SU-DHL-6 (cell line): ENCODE measurements around the gene ZCRB1.

Experiments
- H2AFZ ChIP-seq: fragments of 200-600 bp; sonication (generic); 2 replicates; pipeline ENCODE4 v1.6.1; 2014; ENCODE audit warnings: low read depth, mild to moderate bottlenecking, moderate library complexity, mixed read lengths, antibody characterized with exemption, low read length; ENCODE audit not compliant: severe bottlenecking
- H3F3A ChIP-seq: fragments of 200-600 bp; shearing (Covaris generic); 2 replicates; pipeline ENCODE4 v1.6.0; 2016; ENCODE audit warnings: antibody characterized with exemption, mild to moderate bottlenecking; ENCODE audit not compliant: insufficient read depth
- H3K27ac ChIP-seq: fragments of 200-600 bp; sonication (generic); 2 replicates; pipeline ENCODE4 v1.5.1; 2016; ENCODE audit warnings: low read depth, mild to moderate bottlenecking, low read length, moderate library complexity, mixed read lengths
- H3K27me3 ChIP-seq: fragments of 200-600 bp; sonication (generic), shearing (Covaris generic); 2 replicates; pipeline ENCODE4 v1.6.0; 2014; ENCODE audit warnings: mild to moderate bottlenecking, low read length
- H3K36me3 ChIP-seq: fragments of 200-600 bp; sonication (generic); 2 replicates; pipeline ENCODE4 v1.6.1; 2014; ENCODE audit warnings: mild to moderate bottlenecking, low read length, mixed read lengths
- H3K4me2 ChIP-seq: fragments of 300-600, 200-600 bp; shearing (Covaris generic), sonication (generic); 2 replicates; pipeline ENCODE4 v1.6.0; 2014; ENCODE audit warnings: low read length, low read depth, mild to moderate bottlenecking; ENCODE audit not compliant: poor library complexity, severe bottlenecking
- H3K4me3 ChIP-seq: fragments of 200-600 bp; sonication (generic); 2 replicates; pipeline ENCODE4 v1.5.1; 2014; ENCODE audit warnings: antibody characterized with exemption, low read length, mild to moderate bottlenecking, mixed read lengths; ENCODE audit not compliant: insufficient read depth, poor library complexity, severe bottlenecking
- H3K79me2 ChIP-seq: fragments of 200-600 bp; sonication (generic); 2 replicates; pipeline ENCODE4 v1.6.1; 2014; ENCODE audit warnings: mild to moderate bottlenecking, low read length, moderate library complexity; ENCODE audit not compliant: insufficient read depth
- H3K9ac ChIP-seq: fragments of 200-600 bp; sonication (generic); 2 replicates; pipeline ENCODE4 v1.7.0; 2014; ENCODE audit warnings: mild to moderate bottlenecking, low read length
- H3K9me2 ChIP-seq: fragments of 200-600 bp; sonication (generic); replicated peaks from 2 replicates; pipeline ENCODE4 v1.6.1; 2014; ENCODE audit warnings: low read length; ENCODE audit not compliant: insufficient read depth
- H3K9me3 ChIP-seq: fragments of 200-600 bp; sonication (generic); 2 replicates; pipeline ENCODE4 v1.6.1; 2014; ENCODE audit warnings: low read length, mixed read lengths; ENCODE audit not compliant: insufficient read depth
- H4K20me1 ChIP-seq: fragments of 200-600 bp; sonication (generic); 2 replicates; pipeline ENCODE4 v1.6.1; 2014; ENCODE audit warnings: low read depth, mild to moderate bottlenecking, antibody characterized with exemption, low read length, moderate library complexity, mixed read lengths
- EZH2phosphoT487 ChIP-seq: fragments of 200-600 bp; sonication (generic), shearing (Covaris generic); conservative IDR thresholded peaks from 2 replicates; pipeline ENCODE4 v1.6.1; 2018; ENCODE audit warnings: mild to moderate bottlenecking, antibody characterized with exemption, low read length, moderate library complexity, mixed read lengths
- TF ChIP-seq, protein P1 (sequence below): fragments of 200-600 bp; sonication (generic); IDR thresholded peaks from one replicate; pipeline ENCODE4 v1.5.1; 2017; ENCODE audit warnings: antibody characterized with exemption, mild to moderate bottlenecking, low read length, moderate library complexity; ENCODE audit not compliant: insufficient read depth, poor library complexity, severe bottlenecking

ZCRB1 gene

DNA sequence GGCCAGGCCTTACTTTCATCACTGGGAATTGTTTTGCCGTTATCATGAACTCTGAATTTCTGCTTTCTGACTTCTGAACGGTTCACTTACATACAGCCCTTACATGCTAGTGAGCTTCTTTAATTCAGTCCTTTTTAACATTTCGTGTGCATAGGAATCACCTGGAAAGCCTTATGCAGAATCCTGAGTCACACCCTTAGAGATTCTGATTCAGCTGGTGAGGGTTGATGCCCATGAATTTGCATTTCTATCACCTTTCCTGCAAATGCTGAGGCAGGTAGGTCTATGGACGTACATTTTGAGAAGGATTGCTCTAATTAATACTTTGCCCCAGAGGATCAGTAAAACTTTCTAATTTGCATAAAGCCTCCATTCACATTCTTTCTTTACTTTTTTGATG lies 44.1 kb upstream of the ZCRB1 start:
- TF ChIP-seq EZH2phosphoT487, result no peak
- TF ChIP-seq, protein P1, sequence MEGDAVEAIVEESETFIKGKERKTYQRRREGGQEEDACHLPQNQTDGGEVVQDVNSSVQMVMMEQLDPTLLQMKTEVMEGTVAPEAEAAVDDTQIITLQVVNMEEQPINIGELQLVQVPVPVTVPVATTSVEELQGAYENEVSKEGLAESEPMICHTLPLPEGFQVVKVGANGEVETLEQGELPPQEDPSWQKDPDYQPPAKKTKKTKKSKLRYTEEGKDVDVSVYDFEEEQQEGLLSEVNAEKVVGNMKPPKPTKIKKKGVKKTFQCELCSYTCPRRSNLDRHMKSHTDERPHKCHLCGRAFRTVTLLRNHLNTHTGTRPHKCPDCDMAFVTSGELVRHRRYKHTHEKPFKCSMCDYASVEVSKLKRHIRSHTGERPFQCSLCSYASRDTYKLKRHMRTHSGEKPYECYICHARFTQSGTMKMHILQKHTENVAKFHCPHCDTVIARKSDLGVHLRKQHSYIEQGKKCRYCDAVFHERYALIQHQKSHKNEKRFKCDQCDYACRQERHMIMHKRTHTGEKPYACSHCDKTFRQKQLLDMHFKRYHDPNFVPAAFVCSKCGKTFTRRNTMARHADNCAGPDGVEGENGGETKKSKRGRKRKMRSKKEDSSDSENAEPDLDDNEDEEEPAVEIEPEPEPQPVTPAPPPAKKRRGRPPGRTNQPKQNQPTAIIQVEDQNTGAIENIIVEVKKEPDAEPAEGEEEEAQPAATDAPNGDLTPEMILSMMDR, result no peak
- H3K79me2 ChIP-seq, result no peaks in the 10 kb centered on the region; the same call in 1 of the 2 replicates

GRCh38 chr12:42365486-42365885 lies 39.6 kb upstream of the ZCRB1 start:
- Histone ChIP-seq H3K9ac (no peak overlapping the region), H3K27ac (no peak overlapping the region), H3K9me2 (no peaks in the 10 kb centered on the region), H3F3A (0 out of 2 replicates have a peak, but pooled peaks cover 3% of the 10 kb centered on the region), H3K79me2 (peaks cover 4% of the 10 kb centered on the region), H3K36me3 (0 out of 2 replicates have a peak, but pooled peaks cover 4% of the 10 kb centered on the region), H3K4me2 (no peak overlapping the region), H4K20me1 (no peaks in the 10 kb centered on the region), H3K4me3 (no peak overlapping the region), H2AFZ (no peak overlapping the region), H3K9me3 (no peaks in the 10 kb centered on the region), H3K27me3 (no peaks in the 10 kb centered on the region)
- TF ChIP-seq, protein P1, result no peak
- TF ChIP-seq EZH2phosphoT487, result no peak

More for the DNA sequence above, 44.1 kb upstream of the ZCRB1 start:
- no peak overlapping the region for H3K9ac ChIP-seq
- no peak overlapping the region for H3K4me3 ChIP-seq
- 0 out of 2 replicates have a peak, but pooled peaks cover 3% of the 10 kb centered on the region for H3K36me3 ChIP-seq
- no peaks in the 10 kb centered on the region for H4K20me1 ChIP-seq
- peaks cover 8% of the 10 kb centered on the region; the same call in 1 of the 2 replicates for H3F3A ChIP-seq
- no peaks in the 10 kb centered on the region for H3K9me2 ChIP-seq
- no peak overlapping the region for H3K27ac ChIP-seq
- H3K9me3 ChIP-seq, result no peaks in the 10 kb centered on the region
- H2AFZ ChIP-seq, result no peak overlapping the region
- no peaks in the 10 kb centered on the region for H3K27me3 ChIP-seq
- H3K4me2 ChIP-seq, result no peak overlapping the region

DNA sequence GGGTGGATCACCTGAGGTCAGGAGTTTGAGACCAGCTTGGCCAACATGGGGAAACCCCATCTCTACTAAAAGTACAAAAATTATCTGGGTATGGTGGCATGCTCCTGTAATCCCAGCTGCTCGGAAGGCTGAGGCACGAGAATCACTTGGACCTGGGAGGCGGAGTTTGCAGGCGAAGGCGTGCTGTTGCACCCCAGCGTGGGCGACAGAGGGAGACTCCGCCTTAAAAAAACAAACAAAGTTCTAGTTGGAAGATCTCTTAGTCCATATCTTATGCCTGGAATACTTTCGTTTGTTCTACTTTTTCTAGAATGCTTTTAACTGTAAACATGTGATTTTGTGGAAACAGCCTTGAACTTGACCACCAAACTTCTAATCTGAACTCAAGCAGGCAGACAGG lies 38.8 kb upstream of the ZCRB1 start:
- H3K27me3 ChIP-seq, result no peaks in the 10 kb centered on the region
- no peak for TF ChIP-seq EZH2phosphoT487
- TF ChIP-seq, protein P1, result no peak
- no peak overlapping the region for H3K4me3 ChIP-seq
- no peak overlapping the region for H3K4me2 ChIP-seq
- H3K9me3 ChIP-seq, result no peaks in the 10 kb centered on the region
- no peaks in the 10 kb centered on the region for H4K20me1 ChIP-seq
- H3K9me2 ChIP-seq, result no peaks in the 10 kb centered on the region
- H3F3A ChIP-seq, result 0 out of 2 replicates have a peak, but pooled peaks cover 3% of the 10 kb centered on the region
- no peak overlapping the region for H2AFZ ChIP-seq
- no peak overlapping the region for H3K9ac ChIP-seq
- H3K27ac ChIP-seq, result no peak overlapping the region
- H3K79me2 ChIP-seq, result peaks cover 9% of the 10 kb centered on the region
- H3K36me3 ChIP-seq, result 0 out of 2 replicates have a peak, but pooled peaks cover 4% of the 10 kb centered on the region
